IMR-90 (cell line): ENCODE measurements around the gene PIRT. TPM values are rescaled to one million over a fixed set of nuclear protein-coding genes. Genes with fewer than 3 reads are reported as not detected.

Experiments used
- ATAC-seq: fragments of 200-7000 bp; cut with Tn5 transposase; 2 replicates; pipeline ENCODE4 v1.9.1; 2020; ENCODE audit warnings: low read depth, mild to moderate bottlenecking, moderate library complexity
- BruUV-seq: library from RNA; stranded (reverse); fragments of 400-500 nt; replicated peaks from 2 replicates; lab custom pipeline; 2021; lab: Mats Ljungman, UMichigan
- CTCF ChIA-PET: fragments of 300-600 bp; formaldehyde crosslinking; extraction: SDS; loops from one replicate; lab custom pipeline; 2021; ENCODE audit warnings: antibody characterized with exemption; lab: Yijun Ruan, JAX
- POLR2A ChIA-PET: fragments of 300-600 bp; sonication (Branson Sonifier 250); formaldehyde crosslinking; loops from one replicate; lab custom pipeline; 2022; ENCODE audit warnings: antibody characterized with exemption; ENCODE audit not compliant: unreplicated experiment; lab: Charles Lee
- DNase-seq: peaks from one replicate; pipeline ENCODE4 v3.0.0; 2013
- H2AFZ ChIP-seq: replicated peaks from 2 replicates; pipeline ENCODE3; 2013; ENCODE audit warnings: low read length, mild to moderate bottlenecking; ENCODE audit not compliant: poor library complexity
- H2AK5ac ChIP-seq: 2 replicates; pipeline ENCODE4 v1.6.1; 2013; ENCODE audit warnings: low read depth, low read length, inconsistent platforms
- H2AK9ac ChIP-seq: replicated peaks from 2 replicates; pipeline ENCODE3; 2013; ENCODE audit warnings: mild to moderate bottlenecking, low read depth, low read length, moderate library complexity; ENCODE audit not compliant: poor library complexity
- H2BK120ac ChIP-seq: 2 replicates; pipeline ENCODE4 v1.6.1; 2013; ENCODE audit warnings: low read depth, low read length, inconsistent platforms
- H2BK15ac ChIP-seq: 3 replicates; pipeline ENCODE4 v1.6.1; 2013; ENCODE audit warnings: low read depth, low read length, inconsistent platforms
- H2BK20ac ChIP-seq: 2 replicates; pipeline ENCODE4 v1.6.1; 2013; ENCODE audit warnings: low read depth, mild to moderate bottlenecking, inconsistent platforms, low read length, moderate library complexity
- H2BK5ac ChIP-seq: 2 replicates; pipeline ENCODE4 v1.6.1; 2013; ENCODE audit warnings: mild to moderate bottlenecking, low read depth, low read length, inconsistent platforms; ENCODE audit not compliant: poor library complexity, severe bottlenecking
- H3K14ac ChIP-seq: replicated peaks from 2 replicates; pipeline ENCODE4 v1.6.1; 2013; ENCODE audit warnings: low read depth, low read length, inconsistent platforms
- H3K18ac ChIP-seq: 2 replicates; pipeline ENCODE4 v1.6.1; 2013; ENCODE audit warnings: low read depth, low read length, control low read depth
- H3K23ac ChIP-seq: 2 replicates; pipeline ENCODE4 v1.6.1; 2013; ENCODE audit warnings: low read depth, low read length, inconsistent platforms
- H3K27ac ChIP-seq: 2 replicates; pipeline ENCODE4 v1.5.1; 2013; ENCODE audit warnings: mild to moderate bottlenecking, control low read depth, low read length; ENCODE audit not compliant: insufficient read depth
- H3K27me3 ChIP-seq: 2 replicates; pipeline ENCODE4 v1.6.1; 2013; ENCODE audit warnings: low read length; ENCODE audit not compliant: control insufficient read depth, insufficient read depth
- H3K36me3 ChIP-seq: 2 replicates; pipeline ENCODE4 v1.6.1; 2013; ENCODE audit warnings: low read length, mixed read lengths; ENCODE audit not compliant: control insufficient read depth, insufficient read depth
- H3K4ac ChIP-seq: 2 replicates; pipeline ENCODE4 v1.6.1; 2013; ENCODE audit warnings: low read depth, low read length, inconsistent platforms
- H3K4me1 ChIP-seq: 2 replicates; pipeline ENCODE4 v1.6.1; 2013; ENCODE audit warnings: low read length, mixed read lengths; ENCODE audit not compliant: control insufficient read depth, insufficient read depth
- H3K4me2 ChIP-seq: 2 replicates; pipeline ENCODE4 v1.6.1; 2013; ENCODE audit warnings: low read depth, mild to moderate bottlenecking, control low read depth, low read length, moderate library complexity
- H3K4me3 ChIP-seq: 2 replicates; pipeline ENCODE4 v1.5.1; 2013; ENCODE audit warnings: low read depth, mild to moderate bottlenecking, control low read depth, low read length, moderate library complexity; ENCODE audit not compliant: insufficient read depth
- H3K56ac ChIP-seq: 2 replicates; pipeline ENCODE4 v1.6.1; 2013; ENCODE audit warnings: low read length, inconsistent platforms; ENCODE audit not compliant: insufficient read depth; ENCODE audit errors: extremely low read depth
- H3K79me1 ChIP-seq, 2 experiments: 2 replicates each; pipeline ENCODE4 v1.6.1; 2013; ENCODE audit warnings: low read length in 2 of 2, inconsistent platforms in 1 of 2, low read depth in 1 of 2
- H3K9ac ChIP-seq: 2 replicates; pipeline ENCODE4 v1.6.1; 2013; ENCODE audit warnings: low read depth, low read length, control low read depth
- H3K9me1 ChIP-seq: 2 replicates; pipeline ENCODE4 v1.6.1; 2013; ENCODE audit warnings: low read length, inconsistent platforms; ENCODE audit not compliant: insufficient read depth
- H3K9me3 ChIP-seq: 2 replicates; pipeline ENCODE4 v1.6.1; 2013; ENCODE audit warnings: low read length; ENCODE audit not compliant: control insufficient read depth, insufficient read depth
- H4K20me1 ChIP-seq: 2 replicates; pipeline ENCODE4 v1.6.1; 2013; ENCODE audit warnings: low read length, inconsistent platforms; ENCODE audit not compliant: insufficient read depth
- H4K5ac ChIP-seq: 2 replicates; pipeline ENCODE4 v1.6.1; 2013; ENCODE audit warnings: mild to moderate bottlenecking, low read depth, low read length, control low read depth
- H4K8ac ChIP-seq, 2 experiments: 2 replicates each; pipeline ENCODE4 v1.6.1; 2013; ENCODE audit warnings: low read depth in 2 of 2, low read length in 2 of 2, control low read depth in 1 of 2, inconsistent platforms in 1 of 2
- H4K91ac ChIP-seq: 2 replicates; pipeline ENCODE4 v1.6.1; 2013; ENCODE audit warnings: low read depth, low read length, inconsistent platforms; ENCODE audit not compliant: insufficient read depth
- CEBPB ChIP-seq: IDR thresholded peaks from 2 replicates; pipeline ENCODE4 v1.6.1; 2012; ENCODE audit warnings: low read depth, low read length, improper control_type of control experiment
- RAD21 ChIP-seq: IDR thresholded peaks from 2 replicates; pipeline ENCODE4 v1.6.1; 2012; ENCODE audit warnings: low read length, improper control_type of control experiment
- RFX5 ChIP-seq: IDR thresholded peaks from 2 replicates; pipeline ENCODE4 v1.8.0; 2012; ENCODE audit warnings: low read depth, mild to moderate bottlenecking, low read length, moderate library complexity
- SMC3 ChIP-seq: fragments of 150-350 bp; IDR thresholded peaks from 2 replicates; pipeline ENCODE4 v1.6.1; 2016; ENCODE audit warnings: low read depth, mild to moderate bottlenecking, antibody characterized with exemption, low read length, moderate library complexity
- WGBS, 2 experiments: methylation state at CpG; one replicate each; pipeline versions ENCODE4 v1.1.5 to v1.1.7; 2013; ENCODE audit warnings: missing lambda C conversion rate in 2 of 2; ENCODE audit not compliant: insufficient read length in 1 of 2; ENCODE audit errors: extremely low coverage in 2 of 2; 5-methylcytosine and 5-hydroxymethylcytosine counted together
- dilution Hi-C: fragments of 300-500 bp; cut with HindIII; formaldehyde crosslinking; loops from one replicate; pipeline ENCODE4 v1.14.3; 2018; ENCODE audit warnings: low sequenced_read_pairs; ENCODE audit not compliant: unreplicated experiment
- in situ Hi-C: fragments of 300-500 bp; cut with MboI; formaldehyde crosslinking; loops from 3 replicates; pipeline ENCODE4 v1.14.3; 2019; ENCODE audit warnings: low sequenced_read_pairs, inconsistent platforms, mixed read lengths
- intact Hi-C: fragments of 100-400 bp; cut with micrococcal nuclease; formaldehyde crosslinking; loops from 2 replicates; pipeline ENCODE4 v1.10.0; 2022
- polyA plus RNA-seq, 3 experiments: library from polyadenylated mRNA; depleted of rRNA; stranded (reverse); fragments of >200 nt; gene quantifications; 2 replicates each; pipeline ENCODE4 v1.2.3, GENCODE V29; 2012; ENCODE audit warnings: low replicate concordance in 1 of 3
- total RNA-seq: library from RNA; depleted of rRNA; stranded (reverse); fragments of >200 nt; gene quantifications from 2 replicates; pipeline ENCODE4 v1.2.3, GENCODE V29; 2012
- TF ChIP-seq, protein P1 (sequence below): conservative IDR thresholded peaks from 2 replicates; pipeline ENCODE4 v1.5.1; 2012; ENCODE audit warnings: mild to moderate bottlenecking, low read depth, low read length, improper control_type of control experiment
- TF ChIP-seq, protein P2 (sequence below): fragments of 150-350 bp; IDR thresholded peaks from 2 replicates; pipeline ENCODE4 v1.6.1; 2016; ENCODE audit warnings: low read depth, mild to moderate bottlenecking, low read length, moderate library complexity, borderline replicate concordance

PIRT gene
- total and polyA plus RNA-seq, 2 of the 4 experiments (the other 2 are of a cell fraction), result not detected

DNA sequence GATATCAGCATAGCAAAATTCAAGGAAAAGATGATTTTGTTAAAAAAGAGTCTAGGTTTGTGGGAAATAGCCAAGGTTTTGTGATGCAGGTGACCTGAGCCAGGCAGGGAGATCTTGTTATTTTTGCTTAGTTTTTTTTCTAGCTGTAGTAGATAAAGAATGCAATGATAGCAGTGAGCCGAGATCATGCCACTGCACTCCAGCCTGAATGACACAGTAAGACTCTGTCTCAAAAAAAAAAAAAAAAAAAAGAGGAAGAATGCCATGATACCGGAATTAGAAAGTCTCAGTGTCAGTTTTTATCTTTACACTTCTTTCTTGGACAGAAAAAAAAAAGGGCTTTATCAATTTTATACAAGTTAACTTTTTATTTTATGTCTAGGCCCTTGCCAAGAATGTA is 61.5 kb downstream of the PIRT start:
- H2AFZ ChIP-seq, result no peak overlapping the region
- ChIA-PET POLR2A (no interaction called here), CTCF (no interaction called here)
- H2AK5ac ChIP-seq, result no peak overlapping the region
- no peak overlapping the region for H3K4me3 ChIP-seq
- WGBS, 2 experiments, result no CpG with 5 or more reads among the region's 2 CpGs
- H3K4me1 ChIP-seq, result no peaks in the 10 kb centered on the region
- no peak overlapping the region for H3K14ac ChIP-seq
- H2AK9ac ChIP-seq, result no peak overlapping the region
- H3K9ac ChIP-seq, result no peak overlapping the region
- H3K23ac ChIP-seq, result no peak overlapping the region
- H3K9me1 ChIP-seq, result no peaks in the 10 kb centered on the region
- H2BK15ac ChIP-seq, result no peak overlapping the region
- no peaks in the 10 kb centered on the region for H4K20me1 ChIP-seq
- no peak overlapping the region for H2BK120ac ChIP-seq
- H2BK20ac ChIP-seq, result no peak overlapping the region
- no peak overlapping the region for H4K8ac ChIP-seq
- H3K27ac ChIP-seq, result no peak overlapping the region
- H3K9me3 ChIP-seq, result no peaks in the 10 kb centered on the region
- H3K79me1 ChIP-seq, result no peaks in the 10 kb centered on the region
- H3K4ac ChIP-seq, result no peak overlapping the region
- no peaks in the 10 kb centered on the region for H3K27me3 ChIP-seq
- no peak overlapping the region for H3K4me2 ChIP-seq
- in situ Hi-C loops, result no loop called here
- H3K56ac ChIP-seq, result no peak overlapping the region
- ATAC-seq (no peak), DNase-seq (no peak)
- H4K91ac ChIP-seq, result no peak overlapping the region
- intact Hi-C loops, result no loop called here
- H3K18ac ChIP-seq, result no peak overlapping the region
- TF ChIP-seq, protein P1, sequence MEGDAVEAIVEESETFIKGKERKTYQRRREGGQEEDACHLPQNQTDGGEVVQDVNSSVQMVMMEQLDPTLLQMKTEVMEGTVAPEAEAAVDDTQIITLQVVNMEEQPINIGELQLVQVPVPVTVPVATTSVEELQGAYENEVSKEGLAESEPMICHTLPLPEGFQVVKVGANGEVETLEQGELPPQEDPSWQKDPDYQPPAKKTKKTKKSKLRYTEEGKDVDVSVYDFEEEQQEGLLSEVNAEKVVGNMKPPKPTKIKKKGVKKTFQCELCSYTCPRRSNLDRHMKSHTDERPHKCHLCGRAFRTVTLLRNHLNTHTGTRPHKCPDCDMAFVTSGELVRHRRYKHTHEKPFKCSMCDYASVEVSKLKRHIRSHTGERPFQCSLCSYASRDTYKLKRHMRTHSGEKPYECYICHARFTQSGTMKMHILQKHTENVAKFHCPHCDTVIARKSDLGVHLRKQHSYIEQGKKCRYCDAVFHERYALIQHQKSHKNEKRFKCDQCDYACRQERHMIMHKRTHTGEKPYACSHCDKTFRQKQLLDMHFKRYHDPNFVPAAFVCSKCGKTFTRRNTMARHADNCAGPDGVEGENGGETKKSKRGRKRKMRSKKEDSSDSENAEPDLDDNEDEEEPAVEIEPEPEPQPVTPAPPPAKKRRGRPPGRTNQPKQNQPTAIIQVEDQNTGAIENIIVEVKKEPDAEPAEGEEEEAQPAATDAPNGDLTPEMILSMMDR, result no peak
- TF ChIP-seq SMC3 (no peak), RAD21 (no peak), CEBPB (no peak), RFX5 (no peak)
- TF ChIP-seq, protein P2, sequence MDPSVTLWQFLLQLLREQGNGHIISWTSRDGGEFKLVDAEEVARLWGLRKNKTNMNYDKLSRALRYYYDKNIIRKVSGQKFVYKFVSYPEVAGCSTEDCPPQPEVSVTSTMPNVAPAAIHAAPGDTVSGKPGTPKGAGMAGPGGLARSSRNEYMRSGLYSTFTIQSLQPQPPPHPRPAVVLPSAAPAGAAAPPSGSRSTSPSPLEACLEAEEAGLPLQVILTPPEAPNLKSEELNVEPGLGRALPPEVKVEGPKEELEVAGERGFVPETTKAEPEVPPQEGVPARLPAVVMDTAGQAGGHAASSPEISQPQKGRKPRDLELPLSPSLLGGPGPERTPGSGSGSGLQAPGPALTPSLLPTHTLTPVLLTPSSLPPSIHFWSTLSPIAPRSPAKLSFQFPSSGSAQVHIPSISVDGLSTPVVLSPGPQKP, result no peak
- H4K5ac ChIP-seq, result no peak overlapping the region
- no TSS peak for BruUV-seq
- no peak overlapping the region for H2BK5ac ChIP-seq
- H3K36me3 ChIP-seq, result no peaks in the 10 kb centered on the region
- dilution Hi-C loops, result no loop called here
